GM19397 (cell line): Measurements from ENCODE around the gene ELMO3.

Source experiments
- ATAC-seq: cut with Tn5 transposase; IDR thresholded peaks from one replicate; pipeline ENCODE4 v1.9.1; 2021; ENCODE audit warnings: mild to moderate bottlenecking, moderate library complexity; ENCODE audit not compliant: unreplicated experiment

The ELMO3 gene

DNA sequence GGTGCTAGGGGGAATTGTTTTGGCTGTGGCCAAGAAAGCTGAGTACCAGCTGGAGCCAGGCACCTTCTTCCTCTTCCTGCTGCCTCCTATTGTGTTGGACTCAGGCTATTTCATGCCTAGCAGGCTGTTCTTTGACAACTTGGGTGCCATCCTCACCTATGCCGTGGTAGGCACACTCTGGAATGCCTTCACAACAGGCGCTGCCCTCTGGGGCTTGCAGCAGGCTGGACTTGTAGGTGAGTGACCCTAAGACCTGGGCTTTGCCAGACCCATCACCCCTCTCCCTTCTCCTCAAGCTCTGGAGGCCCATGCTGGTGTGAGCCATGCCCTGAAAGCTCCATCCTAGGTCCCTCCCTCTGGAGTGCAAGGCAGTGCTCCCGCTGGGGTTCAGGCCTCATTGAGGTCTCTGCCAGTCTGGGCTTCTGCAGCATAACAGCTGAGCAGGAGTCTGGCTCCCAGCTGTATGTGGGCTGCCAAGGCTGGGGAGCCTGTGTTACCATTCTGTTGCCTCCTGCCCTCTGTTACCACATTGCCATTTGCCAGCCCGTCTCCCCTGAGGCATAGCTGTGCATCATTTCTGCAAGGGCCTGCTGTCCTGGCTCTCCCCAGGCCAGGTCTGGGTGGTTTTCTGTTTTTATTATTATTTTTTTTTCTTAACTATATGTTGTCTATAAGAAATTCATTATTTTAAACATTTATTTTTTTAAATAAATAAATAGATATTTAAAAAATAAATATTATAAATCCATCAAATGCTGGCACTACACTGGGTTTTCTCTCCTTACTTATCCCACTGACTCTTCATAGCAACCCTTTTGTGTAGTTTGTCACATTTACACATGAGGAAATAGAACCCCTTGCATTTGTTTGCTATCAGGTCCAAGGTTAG, 53.9 kb downstream of the ELMO3 start:
- ATAC-seq: no peak
